IMR-90 (cell line): Measurements from ENCODE around the gene RPGRIP1L. TPM values are rescaled to one million over a fixed set of nuclear protein-coding genes. Genes with fewer than 3 reads are reported as not detected.

Experiments
- ATAC-seq: fragments of 200-7000 bp; cut with Tn5 transposase; 2 replicates; pipeline ENCODE4 v1.9.1; 2020; ENCODE audit warnings: low read depth, mild to moderate bottlenecking, moderate library complexity
- BruUV-seq: library from RNA; stranded (reverse); fragments of 400-500 nt; replicated peaks from 2 replicates; lab custom pipeline; 2021; lab: Mats Ljungman, UMichigan
- CTCF ChIA-PET: fragments of 300-600 bp; formaldehyde crosslinking; extraction: SDS; loops from one replicate; lab custom pipeline; 2021; ENCODE audit warnings: antibody characterized with exemption; lab: Yijun Ruan, JAX
- POLR2A ChIA-PET: fragments of 300-600 bp; sonication (Branson Sonifier 250); formaldehyde crosslinking; loops from one replicate; lab custom pipeline; 2022; ENCODE audit warnings: antibody characterized with exemption; ENCODE audit not compliant: unreplicated experiment; lab: Charles Lee
- DNase-seq: peaks from one replicate; pipeline ENCODE4 v3.0.0; 2013
- H2AFZ ChIP-seq: replicated peaks from 2 replicates; pipeline ENCODE3; 2013; ENCODE audit warnings: low read length, mild to moderate bottlenecking; ENCODE audit not compliant: poor library complexity
- H2AK5ac ChIP-seq: 2 replicates; pipeline ENCODE4 v1.6.1; 2013; ENCODE audit warnings: low read depth, low read length, inconsistent platforms
- H2AK9ac ChIP-seq: replicated peaks from 2 replicates; pipeline ENCODE3; 2013; ENCODE audit warnings: mild to moderate bottlenecking, low read depth, low read length, moderate library complexity; ENCODE audit not compliant: poor library complexity
- H2BK120ac ChIP-seq: 2 replicates; pipeline ENCODE4 v1.6.1; 2013; ENCODE audit warnings: low read depth, low read length, inconsistent platforms
- H2BK15ac ChIP-seq: 3 replicates; pipeline ENCODE4 v1.6.1; 2013; ENCODE audit warnings: low read depth, low read length, inconsistent platforms
- H2BK20ac ChIP-seq: 2 replicates; pipeline ENCODE4 v1.6.1; 2013; ENCODE audit warnings: low read depth, mild to moderate bottlenecking, inconsistent platforms, low read length, moderate library complexity
- H2BK5ac ChIP-seq: 2 replicates; pipeline ENCODE4 v1.6.1; 2013; ENCODE audit warnings: mild to moderate bottlenecking, low read depth, low read length, inconsistent platforms; ENCODE audit not compliant: poor library complexity, severe bottlenecking
- H3K14ac ChIP-seq: replicated peaks from 2 replicates; pipeline ENCODE4 v1.6.1; 2013; ENCODE audit warnings: low read depth, low read length, inconsistent platforms
- H3K18ac ChIP-seq: 2 replicates; pipeline ENCODE4 v1.6.1; 2013; ENCODE audit warnings: low read depth, low read length, control low read depth
- H3K23ac ChIP-seq: 2 replicates; pipeline ENCODE4 v1.6.1; 2013; ENCODE audit warnings: low read depth, low read length, inconsistent platforms
- H3K27ac ChIP-seq: 2 replicates; pipeline ENCODE4 v1.5.1; 2013; ENCODE audit warnings: mild to moderate bottlenecking, control low read depth, low read length; ENCODE audit not compliant: insufficient read depth
- H3K27me3 ChIP-seq: 2 replicates; pipeline ENCODE4 v1.6.1; 2013; ENCODE audit warnings: low read length; ENCODE audit not compliant: control insufficient read depth, insufficient read depth
- H3K36me3 ChIP-seq: 2 replicates; pipeline ENCODE4 v1.6.1; 2013; ENCODE audit warnings: low read length, mixed read lengths; ENCODE audit not compliant: control insufficient read depth, insufficient read depth
- H3K4ac ChIP-seq: 2 replicates; pipeline ENCODE4 v1.6.1; 2013; ENCODE audit warnings: low read depth, low read length, inconsistent platforms
- H3K4me1 ChIP-seq: 2 replicates; pipeline ENCODE4 v1.6.1; 2013; ENCODE audit warnings: low read length, mixed read lengths; ENCODE audit not compliant: control insufficient read depth, insufficient read depth
- H3K4me2 ChIP-seq: 2 replicates; pipeline ENCODE4 v1.6.1; 2013; ENCODE audit warnings: low read depth, mild to moderate bottlenecking, control low read depth, low read length, moderate library complexity
- H3K4me3 ChIP-seq: 2 replicates; pipeline ENCODE4 v1.5.1; 2013; ENCODE audit warnings: low read depth, mild to moderate bottlenecking, control low read depth, low read length, moderate library complexity; ENCODE audit not compliant: insufficient read depth
- H3K56ac ChIP-seq: 2 replicates; pipeline ENCODE4 v1.6.1; 2013; ENCODE audit warnings: low read length, inconsistent platforms; ENCODE audit not compliant: insufficient read depth; ENCODE audit errors: extremely low read depth
- H3K79me1 ChIP-seq, 2 experiments: 2 replicates each; pipeline ENCODE4 v1.6.1; 2013; ENCODE audit warnings: low read length in 2 of 2, inconsistent platforms in 1 of 2, low read depth in 1 of 2
- H3K9ac ChIP-seq: 2 replicates; pipeline ENCODE4 v1.6.1; 2013; ENCODE audit warnings: low read depth, low read length, control low read depth
- H3K9me1 ChIP-seq: 2 replicates; pipeline ENCODE4 v1.6.1; 2013; ENCODE audit warnings: low read length, inconsistent platforms; ENCODE audit not compliant: insufficient read depth
- H3K9me3 ChIP-seq: 2 replicates; pipeline ENCODE4 v1.6.1; 2013; ENCODE audit warnings: low read length; ENCODE audit not compliant: control insufficient read depth, insufficient read depth
- H4K20me1 ChIP-seq: 2 replicates; pipeline ENCODE4 v1.6.1; 2013; ENCODE audit warnings: low read length, inconsistent platforms; ENCODE audit not compliant: insufficient read depth
- H4K5ac ChIP-seq: 2 replicates; pipeline ENCODE4 v1.6.1; 2013; ENCODE audit warnings: mild to moderate bottlenecking, low read depth, low read length, control low read depth
- H4K8ac ChIP-seq, 2 experiments: 2 replicates each; pipeline ENCODE4 v1.6.1; 2013; ENCODE audit warnings: low read depth in 2 of 2, low read length in 2 of 2, control low read depth in 1 of 2, inconsistent platforms in 1 of 2
- H4K91ac ChIP-seq: 2 replicates; pipeline ENCODE4 v1.6.1; 2013; ENCODE audit warnings: low read depth, low read length, inconsistent platforms; ENCODE audit not compliant: insufficient read depth
- CTCF ChIP-seq: conservative IDR thresholded peaks from 2 replicates; pipeline ENCODE4 v1.5.1; 2012; ENCODE audit warnings: mild to moderate bottlenecking, low read depth, low read length, improper control_type of control experiment
- ELK1 ChIP-seq: fragments of 150-350 bp; IDR thresholded peaks from 2 replicates; pipeline ENCODE4 v1.6.1; 2016; ENCODE audit warnings: low read depth, mild to moderate bottlenecking, low read length, moderate library complexity, borderline replicate concordance
- USF2 ChIP-seq: fragments of 150-350 bp; IDR thresholded peaks from 2 replicates; pipeline ENCODE4 v1.6.1; 2017; ENCODE audit warnings: mild to moderate bottlenecking, antibody characterized with exemption, low read length, low read depth
- WGBS, 2 experiments: methylation state at CpG; one replicate each; pipeline versions ENCODE4 v1.1.5 to v1.1.7; 2013; ENCODE audit warnings: missing lambda C conversion rate in 2 of 2; ENCODE audit not compliant: insufficient read length in 1 of 2; ENCODE audit errors: extremely low coverage in 2 of 2; 5-methylcytosine and 5-hydroxymethylcytosine counted together
- dilution Hi-C: fragments of 300-500 bp; cut with HindIII; formaldehyde crosslinking; loops from one replicate; pipeline ENCODE4 v1.14.3; 2018; ENCODE audit warnings: low sequenced_read_pairs; ENCODE audit not compliant: unreplicated experiment
- in situ Hi-C: fragments of 300-500 bp; cut with MboI; formaldehyde crosslinking; loops from 3 replicates; pipeline ENCODE4 v1.14.3; 2019; ENCODE audit warnings: low sequenced_read_pairs, inconsistent platforms, mixed read lengths
- intact Hi-C: fragments of 100-400 bp; cut with micrococcal nuclease; formaldehyde crosslinking; loops from 2 replicates; pipeline ENCODE4 v1.10.0; 2022
- polyA plus RNA-seq, 3 experiments: library from polyadenylated mRNA; depleted of rRNA; stranded (reverse); fragments of >200 nt; gene quantifications; 2 replicates each; pipeline ENCODE4 v1.2.3, GENCODE V29; 2012; ENCODE audit warnings: low replicate concordance in 1 of 3
- total RNA-seq: library from RNA; depleted of rRNA; stranded (reverse); fragments of >200 nt; gene quantifications from 2 replicates; pipeline ENCODE4 v1.2.3, GENCODE V29; 2012

RPGRIP1L gene
- total and polyA plus RNA-seq, 2 of the 4 experiments (the other 2 are of a cell fraction) = 7.3 to 10.4 TPM

- no peak overlapping the region for H3K4me2 ChIP-seq
- POLR2A ChIA-PET = no interaction called here
- ATAC-seq = no peak
Measured at GRCh38 chr16:53714205-53715022, 10.8 kb upstream of the RPGRIP1L start.

More at GRCh38 chr16:53714205-53715022, 10.8 kb upstream of the RPGRIP1L start:
- Histone ChIP-seq H2AFZ (no peak overlapping the region), H3K9me3 (no peaks in the 10 kb centered on the region), H3K9ac (no peak overlapping the region), H3K4ac (no peak overlapping the region), H3K14ac (no peak overlapping the region), H3K4me1 (0 out of 2 replicates have a peak, but pooled peaks cover 2% of the 10 kb centered on the region), H3K27me3 (no peaks in the 10 kb centered on the region), H3K56ac (no peak overlapping the region), H4K8ac (no peak overlapping the region), H3K18ac (no peak overlapping the region), H2BK20ac (no peak overlapping the region), H4K91ac (no peak overlapping the region), H2BK15ac (no peak overlapping the region), H3K9me1 (0 out of 2 replicates have a peak, but pooled peaks cover 2% of the 10 kb centered on the region), H3K79me1 (peaks cover 12 to 47% of the 10 kb centered on the region in 2 experiments), H3K4me3 (no peak overlapping the region), H3K36me3 (no peaks in the 10 kb centered on the region), H4K5ac (no peak overlapping the region), H2AK9ac (no peak overlapping the region), H3K23ac (no peak overlapping the region), H2BK120ac (no peak overlapping the region), H2BK5ac (no peak overlapping the region), H2AK5ac (no peak overlapping the region), H3K27ac (no peak overlapping the region), H4K20me1 (peaks cover 15% of the 10 kb centered on the region)
- no peak for TF ChIP-seq ELK1
- TF ChIP-seq USF2 = no peak
- TF ChIP-seq CTCF = no peak
- DNase-seq = no peak
- in situ Hi-C loops (loop anchor here (5.0 kb wide), 1 partner anchor 48 kb away; no protein-coding TSS in a partner anchor), intact Hi-C loops (no loop called here), dilution Hi-C loops (no loop called here)
- no TSS peak for BruUV-seq
- 80% methylated on average over 1 of the region's 7 CpGs; no CpG with 5 or more reads in 1 of the 2 experiments for WGBS, 2 experiments
- CTCF ChIA-PET = no interaction called here
